GM19035 (cell line): ENCODE measurements around the gene AGK.
A peak's percentile ranks its signal among the peaks of the same experiment; 100 is the strongest.
"Not testable (repeated sequence)": the region's sequence is repeated elsewhere in the genome, so short reads cannot be mapped to it uniquely, and the experiment has no call there.

Experiments used
- ATAC-seq: cut with Tn5 transposase; IDR thresholded peaks from one replicate; pipeline ENCODE4 v1.9.1; 2021; ENCODE audit not compliant: unreplicated experiment

Gene AGK

GRCh38 chr7:141550386-141551093 is 670 bp upstream of the AGK start:
- peak; percentile 15 for ATAC-seq

- ATAC-seq: no peak
These were observed 572 bp downstream of the AGK start for GRCh38 chr7:141551782-141552181.

GRCh38 chr7:141557360-141557759 is 6.2 kb downstream of the AGK start:
- peak; percentile 20 for ATAC-seq

GRCh38 chr7:141557831-141558531 is 6.8 kb downstream of the AGK start:
- peak; percentile 57 for ATAC-seq

GRCh38 chr7:141558544-141559183 is 7.5 kb downstream of the AGK start:
- peak; percentile 73 for ATAC-seq

- ATAC-seq: no peak
These were observed 8.8 kb downstream of the AGK start for GRCh38 chr7:141559961-141560360.

- ATAC-seq: no peak
These were observed 10.8 kb downstream of the AGK start for GRCh38 chr7:141562036-141562435.

- ATAC-seq: no peak
These were observed 11.3 kb downstream of the AGK start for GRCh38 chr7:141562543-141562942.

- no peak for ATAC-seq
These were observed 11.8 kb downstream of the AGK start for GRCh38 chr7:141562972-141563371.

GRCh38 chr7:141563956-141564623 is 12.9 kb downstream of the AGK start:
- ATAC-seq: peak; percentile 58

- ATAC-seq: no peak
These were observed 16.2 kb downstream of the AGK start for GRCh38 chr7:141567432-141567831.

GRCh38 chr7:141568227-141568626 is 17.0 kb downstream of the AGK start:
- ATAC-seq: no peak

GRCh38 chr7:141571059-141571458 is 19.8 kb downstream of the AGK start:
- ATAC-seq: no peak

GRCh38 chr7:141572175-141572574 is 21.0 kb downstream of the AGK start:
- ATAC-seq: no peak

GRCh38 chr7:141573511-141573910 is 22.3 kb downstream of the AGK start:
- ATAC-seq: no peak

GRCh38 chr7:141575164-141575563 is 24.0 kb downstream of the AGK start:
- no peak for ATAC-seq

- ATAC-seq: no peak
These were observed 24.6 kb downstream of the AGK start for GRCh38 chr7:141575654-141576448.

GRCh38 chr7:141577043-141577839 is 26.0 kb downstream of the AGK start:
- ATAC-seq: no peak

- ATAC-seq: not testable (repeated sequence)
These were observed 28.7 kb downstream of the AGK start for GRCh38 chr7:141579953-141580352.

- not testable (repeated sequence) for ATAC-seq
These were observed 30.9 kb downstream of the AGK start for GRCh38 chr7:141582063-141582462.
